Activated CD4-positive, alpha-beta T cell treated with anti-CD3 and anti-CD28 coated beads for 36 hours (primary cell): Measurements from ENCODE around the gene MTX1. TPM values are rescaled to one million over a fixed set of nuclear protein-coding genes. Genes with fewer than 3 reads are reported as not detected.
A peak's percentile ranks its signal among the peaks of the same experiment; 100 is the strongest.
"Not testable (repeated sequence)": the region's sequence is repeated elsewhere in the genome, so short reads cannot be mapped to it uniquely, and the experiment has no call there.

ENCODE experiments used
- ATAC-seq: fragments of 200-7000 bp; cut with Tn5 transposase; one replicate; pipeline ENCODE4 v1.10.0; 2021; ENCODE audit warnings: mild to moderate bottlenecking, moderate library complexity
- CTCF ChIA-PET: fragments of 350-600 bp; sonication (Branson Sonifier 250); formaldehyde crosslinking; loops from one replicate; lab custom pipeline; 2021; ENCODE audit warnings: antibody characterized with exemption; lab: Charles Lee
- POLR2A ChIA-PET: fragments of 350-600 bp; sonication (Branson Sonifier 250); formaldehyde crosslinking; loops from one replicate; lab custom pipeline; 2021; ENCODE audit warnings: antibody characterized with exemption, inconsistent platforms; lab: Charles Lee
- DNase-seq: peaks from one replicate; pipeline ENCODE4 v3.0.0-alpha.2; 2020
- H3K27ac Mint-ChIP-seq: one replicate; pipeline ENCODE4 v1.8.0; 2021; ENCODE audit warnings: mixed read lengths
- H3K27me3 Mint-ChIP-seq: one replicate; pipeline ENCODE4 v1.8.0; 2021; ENCODE audit warnings: mixed read lengths
- H3K36me3 Mint-ChIP-seq: one replicate; pipeline ENCODE4 v1.8.0; 2021; ENCODE audit warnings: low read depth, mixed read lengths
- H3K4me1 Mint-ChIP-seq: one replicate; pipeline ENCODE4 v1.8.0; 2021; ENCODE audit warnings: mixed read lengths
- H3K4me3 Mint-ChIP-seq: one replicate; pipeline ENCODE4 v1.8.0; 2021; ENCODE audit warnings: mild to moderate bottlenecking, moderate library complexity, mixed read lengths
- H3K9me3 Mint-ChIP-seq: one replicate; pipeline ENCODE4 v1.8.0; 2021; ENCODE audit warnings: low read depth, mixed read lengths
- intact Hi-C, 2 experiments: fragments of 100-400 bp; cut with DNase I in 1 of 2; cut with micrococcal nuclease in 1 of 2; formaldehyde crosslinking; loops; one replicate each; pipeline versions ENCODE4 v1.14.2 to v1.15.1; 2022 to 2024; cut with DNase I, micrococcal nuclease
- total RNA-seq, 2 experiments: library from RNA; stranded (reverse); gene quantifications; one replicate each; pipeline ENCODE4 v1.2.3, GENCODE V29; 2021

MTX1 gene
- total RNA-seq, 2 experiments from 2014 or later, result 52.8 to 52.9 TPM

DNA sequence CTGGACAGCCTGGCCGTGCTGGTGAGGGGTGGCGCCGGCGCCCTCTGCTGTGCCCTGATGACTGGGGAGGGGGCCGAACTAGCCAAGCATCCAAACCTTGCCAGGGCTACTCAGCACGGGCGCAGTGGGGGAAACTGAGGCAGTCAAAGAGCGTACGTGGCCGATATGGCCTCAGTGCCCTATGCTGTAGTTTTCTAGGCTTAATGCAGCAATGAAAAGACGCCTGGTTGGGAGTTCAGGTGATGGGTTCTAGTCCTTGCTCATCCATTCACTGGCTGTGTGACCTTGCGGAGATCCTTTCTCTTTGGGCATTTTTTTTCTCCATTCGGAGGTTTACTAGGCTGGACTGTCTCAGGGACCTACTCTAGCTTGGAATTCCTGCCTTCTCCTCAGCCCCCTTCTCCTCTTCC lies 822 bp downstream of the MTX1 start:
- no peaks in the 10 kb centered on the region for H3K9me3 Mint-ChIP-seq
- intact Hi-C loops, result loop anchor here (1.0 to 5.0 kb wide), 7 partner anchors 15 to 113 kb away; partner anchors contain the start of genes CLK2 (in 1 of the 2), FDPS (in 1 of the 2), KRTCAP2 (in 1 of the 2) and RUSC1 (in 1 of the 2)
- H3K27ac Mint-ChIP-seq, result peak overlapping the region; percentile 85
- H3K27me3 Mint-ChIP-seq, result no peaks in the 10 kb centered on the region
- H3K4me3 Mint-ChIP-seq, result peak overlapping the region; percentile 89
- ATAC-seq (no peak), DNase-seq (no peak)
- peaks cover 3% of the 10 kb centered on the region for H3K36me3 Mint-ChIP-seq
- H3K4me1 Mint-ChIP-seq, result peaks cover 29% of the 10 kb centered on the region
- CTCF ChIA-PET, result interaction anchor here (0.6 to 3.8 kb wide), 9 partner anchors 15 to 900 kb away, joined by 3 to 20 read pairs (median 3); no protein-coding TSS in a partner anchor
- POLR2A ChIA-PET, result interaction anchor here (1.1 to 1.4 kb wide), 4 partner anchors 15 to 36 kb away, joined by 3 to 5 read pairs (median 4); partner anchors contain the start of gene KRTCAP2

DNA sequence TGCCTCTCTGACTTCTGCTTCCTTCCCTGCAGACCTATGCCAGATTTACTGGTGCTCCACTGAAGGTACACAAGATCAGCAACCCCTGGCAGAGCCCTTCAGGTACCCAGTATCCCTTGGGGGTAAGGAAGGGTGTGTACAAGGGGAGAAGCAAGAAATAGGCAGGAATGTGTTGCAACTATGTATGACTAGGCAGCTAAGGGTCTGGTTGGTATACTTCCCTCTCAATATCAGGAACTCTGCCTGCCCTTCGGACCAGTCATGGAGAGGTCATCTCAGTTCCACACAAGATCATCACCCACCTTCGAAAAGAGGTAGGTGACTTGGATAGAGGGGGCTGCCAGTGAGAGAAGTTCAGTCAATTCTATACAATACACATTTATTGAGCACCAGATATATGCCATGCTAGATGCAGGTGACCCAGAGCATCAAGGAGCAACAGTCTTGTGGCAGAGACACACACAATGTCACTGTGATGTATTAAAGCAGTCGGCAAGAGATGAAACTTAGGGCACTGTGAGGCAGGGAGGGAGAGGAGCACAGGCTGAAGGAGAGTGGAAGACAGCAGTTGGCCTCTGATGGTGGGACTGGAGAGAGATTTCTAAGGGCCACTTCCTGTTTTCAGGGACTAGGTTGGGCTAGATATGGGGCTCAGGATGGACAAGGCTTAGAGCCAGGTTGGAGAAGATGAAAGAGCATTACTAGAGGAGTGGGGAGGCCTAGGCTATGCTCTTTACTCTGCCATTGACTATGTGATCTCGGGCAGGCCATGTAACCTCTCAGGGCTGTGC lies 2.0 kb downstream of the MTX1 start:
- H3K36me3 Mint-ChIP-seq, result peaks cover 8% of the 10 kb centered on the region
- H3K4me3 Mint-ChIP-seq, result peak overlapping the region; percentile 89
- peaks cover 34% of the 10 kb centered on the region for H3K4me1 Mint-ChIP-seq
- H3K27me3 Mint-ChIP-seq, result no peaks in the 10 kb centered on the region
- ATAC-seq, result no peak
- ChIA-PET CTCF (interaction anchor here (0.9 to 3.8 kb wide), 3 partner anchors 14 to 34 kb away, joined by 3 to 20 read pairs (median 10); no protein-coding TSS in a partner anchor), POLR2A (no interaction called here)
- peak overlapping the region; percentile 2 for H3K27ac Mint-ChIP-seq
- no peaks in the 10 kb centered on the region for H3K9me3 Mint-ChIP-seq
- no peak for DNase-seq
- intact Hi-C loops, result no loop called here

DNA sequence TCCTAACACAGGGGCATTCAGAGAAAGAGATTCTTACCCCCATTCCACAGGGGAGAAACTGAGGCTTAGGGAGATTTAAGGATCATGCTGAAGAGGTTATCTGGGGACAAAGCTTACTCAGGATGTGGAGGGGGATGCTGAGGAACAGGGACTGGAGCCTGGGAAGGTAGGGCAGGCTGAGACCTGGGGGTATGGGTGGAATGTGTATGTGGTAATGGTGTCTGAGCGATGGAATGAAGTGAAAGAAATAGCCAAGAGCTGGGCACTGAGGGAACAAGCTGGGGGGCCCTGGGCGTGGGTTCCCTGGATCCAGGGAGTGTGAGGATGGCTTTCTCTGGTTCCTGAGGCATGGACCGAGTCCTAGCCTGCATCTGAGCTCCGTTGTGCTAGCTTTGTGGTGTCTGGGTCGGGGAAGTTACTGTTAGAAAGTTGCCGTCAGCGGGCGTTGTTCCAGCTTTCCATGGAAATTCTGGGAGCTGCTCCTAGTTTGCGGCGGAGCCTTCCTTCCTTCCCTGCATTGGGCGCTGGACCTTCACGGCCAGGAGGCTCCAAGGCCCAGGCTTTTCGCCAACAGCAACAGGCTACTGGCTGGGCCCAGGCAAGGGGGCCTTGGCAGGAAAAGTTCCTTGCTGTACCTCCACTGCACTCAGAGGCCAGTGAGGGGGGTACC lies 3.0 kb downstream of the MTX1 start:
- H3K27me3 Mint-ChIP-seq, ATAC-seq, intact Hi-C loops, CTCF ChIA-PET, H3K4me3 Mint-ChIP-seq, POLR2A ChIA-PET, DNase-seq, H3K9me3 Mint-ChIP-seq, H3K27ac Mint-ChIP-seq: not testable (repeated sequence)
- peaks cover 34% of the 10 kb centered on the region for H3K4me1 Mint-ChIP-seq
- H3K36me3 Mint-ChIP-seq, result peaks cover 11% of the 10 kb centered on the region

DNA sequence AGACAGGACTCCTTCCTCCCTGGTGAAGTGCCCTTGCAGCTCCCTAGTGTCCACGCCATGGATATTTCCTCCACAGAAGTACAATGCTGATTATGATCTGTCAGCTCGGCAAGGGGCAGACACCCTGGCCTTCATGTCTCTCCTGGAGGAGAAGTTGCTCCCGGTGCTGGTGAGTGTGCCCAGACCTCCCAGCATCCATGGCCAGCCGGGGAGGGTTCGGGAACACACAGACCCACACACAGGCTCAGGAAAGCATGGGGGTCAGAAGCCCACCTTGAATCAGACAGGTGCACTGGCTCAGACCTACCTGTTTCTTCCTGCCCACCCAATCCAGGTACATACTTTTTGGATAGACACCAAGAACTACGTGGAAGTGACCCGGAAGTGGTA lies 3.6 kb downstream of the MTX1 start:
- ATAC-seq, H3K9me3 Mint-ChIP-seq, CTCF ChIA-PET, H3K27ac Mint-ChIP-seq, POLR2A ChIA-PET, H3K27me3 Mint-ChIP-seq, intact Hi-C loops, DNase-seq, H3K4me3 Mint-ChIP-seq: not testable (repeated sequence)
- H3K4me1 Mint-ChIP-seq, result peaks cover 30% of the 10 kb centered on the region
- peaks cover 11% of the 10 kb centered on the region for H3K36me3 Mint-ChIP-seq

DNA sequence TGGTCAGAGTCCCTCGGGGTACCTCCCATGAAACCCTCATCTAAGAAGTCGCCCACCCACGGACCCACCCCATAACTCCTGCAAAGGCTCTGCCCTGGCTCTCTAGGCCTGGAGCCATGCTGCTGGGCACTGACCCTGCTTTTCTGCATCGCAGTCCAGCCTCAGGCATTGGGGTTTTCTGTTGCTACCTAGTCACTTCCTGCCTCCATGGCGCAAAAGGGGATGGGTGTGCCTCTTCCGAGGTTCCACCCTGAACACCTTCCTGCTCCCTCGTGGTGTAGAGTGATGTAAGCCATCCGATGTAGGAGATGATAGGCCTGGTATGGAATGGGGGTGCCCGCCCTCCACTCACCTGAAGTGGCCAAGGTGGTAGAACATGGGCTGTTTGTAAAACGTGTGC lies 6.2 kb downstream of the MTX1 start:
- H3K4me3 Mint-ChIP-seq, H3K9me3 Mint-ChIP-seq, intact Hi-C loops, DNase-seq, POLR2A ChIA-PET, CTCF ChIA-PET, H3K27me3 Mint-ChIP-seq, H3K27ac Mint-ChIP-seq: not testable (repeated sequence)
- ATAC-seq, result peak; percentile 31
- H3K36me3 Mint-ChIP-seq, result peaks cover 11% of the 10 kb centered on the region
- peaks cover 24% of the 10 kb centered on the region for H3K4me1 Mint-ChIP-seq

DNA sequence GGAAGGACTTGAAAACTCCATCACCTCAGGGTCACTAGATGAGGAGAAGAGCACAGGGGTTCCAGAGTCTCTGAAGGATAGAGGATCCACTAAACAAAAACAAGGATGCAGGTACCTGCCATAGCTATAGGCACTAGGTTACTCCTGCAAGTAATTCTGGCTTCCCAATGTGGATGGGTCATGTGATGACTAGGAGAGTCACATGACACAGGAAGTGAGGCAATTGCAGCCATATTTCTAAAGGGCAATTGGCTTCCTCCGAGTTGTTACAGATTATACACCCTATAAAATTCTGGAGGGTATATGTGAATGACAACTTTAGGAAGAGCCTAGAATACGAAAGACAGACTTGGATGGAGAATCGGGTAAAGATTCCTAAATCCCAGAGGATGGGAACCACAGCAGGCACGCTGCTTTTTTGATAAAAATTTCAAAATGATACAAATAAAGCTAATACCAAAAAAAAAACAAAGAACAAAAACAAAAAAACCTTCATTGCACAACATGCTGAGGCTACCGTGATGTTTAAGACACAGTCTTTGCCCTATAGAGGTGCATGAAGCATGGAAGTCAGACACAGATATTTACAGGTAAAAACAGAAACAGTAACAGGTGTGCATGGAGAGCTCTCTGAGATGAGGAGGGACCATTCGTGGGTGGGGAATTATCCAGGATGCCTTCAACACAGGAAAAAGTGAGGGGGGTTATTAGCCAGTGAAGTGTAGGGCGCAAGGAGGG lies 10.5 kb downstream of the MTX1 start:
- Mint-ChIP-seq H3K4me3 (no peak overlapping the region), H3K4me1 (peaks cover 18% of the 10 kb centered on the region), H3K9me3 (no peaks in the 10 kb centered on the region), H3K36me3 (peaks cover 9% of the 10 kb centered on the region), H3K27ac (peak overlapping the region; percentile 14), H3K27me3 (no peaks in the 10 kb centered on the region)
- intact Hi-C loops, result loop anchor here in 1 of 2 experiments (1.0 kb wide), 1 partner anchor 22 kb away; a partner anchor contains a TSS
- DNase-seq, result peak; percentile 40
- ChIA-PET POLR2A (no interaction called here), CTCF (no interaction called here)
- ATAC-seq, result peak; percentile 52

DNA sequence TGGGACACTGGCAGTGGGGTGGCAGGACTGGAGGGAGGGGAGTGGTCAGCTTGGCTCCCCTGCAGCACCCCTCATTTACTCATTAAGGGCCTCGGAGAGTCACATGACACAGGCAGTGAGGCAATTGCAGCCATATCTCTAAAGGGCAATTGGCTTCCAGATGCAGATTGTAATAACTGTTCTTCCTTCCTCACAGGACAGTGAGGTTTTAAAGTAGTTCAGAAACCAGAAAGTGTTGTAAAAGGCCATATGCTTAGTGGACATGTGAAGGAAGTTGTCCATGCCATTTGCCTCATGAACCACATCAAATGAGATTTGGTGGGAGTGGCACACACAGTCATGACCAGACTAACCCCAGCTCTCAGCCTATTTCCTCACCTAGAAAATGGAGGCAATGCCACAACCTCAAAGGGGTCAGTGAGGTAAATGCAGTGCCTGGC lies 11.1 kb downstream of the MTX1 start:
- POLR2A ChIA-PET, result no interaction called here
- no peak overlapping the region for H3K27ac Mint-ChIP-seq

DNA sequence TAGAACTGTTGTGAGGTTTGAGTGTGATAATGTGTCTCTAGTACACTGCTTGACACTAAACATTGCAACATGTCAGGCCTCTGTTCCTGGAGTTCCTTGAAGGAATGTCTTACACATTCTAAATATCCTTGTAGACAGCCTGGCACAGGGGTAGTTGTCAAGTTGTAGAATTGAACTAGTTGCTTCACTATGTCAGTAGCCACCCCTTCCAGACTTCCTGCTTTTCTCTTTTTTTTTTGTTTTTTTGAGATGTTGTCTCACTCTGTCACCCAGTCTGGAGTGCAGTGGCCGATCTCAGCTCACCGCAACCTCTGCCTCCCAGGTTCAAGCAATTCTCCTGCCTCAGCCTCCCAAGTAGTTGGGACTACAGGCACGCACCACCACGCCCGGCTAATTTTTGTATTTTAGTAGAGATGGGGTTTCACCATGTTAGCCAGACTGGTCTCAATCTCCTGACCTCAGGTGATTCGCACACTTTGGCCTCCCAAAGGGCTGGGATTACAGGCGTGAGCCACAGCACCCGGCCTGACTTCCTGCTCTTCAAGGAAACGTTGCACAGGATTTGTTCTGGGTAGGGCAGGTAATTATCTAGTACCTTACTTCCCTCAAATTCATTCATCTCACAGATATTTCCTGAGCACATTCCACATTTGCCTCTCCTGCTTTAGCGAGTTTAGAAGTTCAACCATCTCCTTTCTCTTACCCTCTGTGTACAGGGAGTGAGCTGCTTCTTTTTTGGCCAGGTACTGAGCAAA lies 11.9 kb downstream of the MTX1 start:
- POLR2A ChIA-PET, ATAC-seq, H3K27me3 Mint-ChIP-seq, H3K36me3 Mint-ChIP-seq, DNase-seq, intact Hi-C loops, H3K4me3 Mint-ChIP-seq, H3K9me3 Mint-ChIP-seq, H3K27ac Mint-ChIP-seq: not testable (repeated sequence)
- peaks cover 16% of the 10 kb centered on the region for H3K4me1 Mint-ChIP-seq
- CTCF ChIA-PET, result interaction anchor here (1.0 to 1.1 kb wide), 2 partner anchors 27 to 30 kb away, joined by 3 to 5 read pairs; no protein-coding TSS in a partner anchor

More for the DNA sequence above, 11.1 kb downstream of the MTX1 start:
- DNase-seq (no peak), ATAC-seq (no peak)
- CTCF ChIA-PET, result interaction anchor here (1.0 kb wide), 1 partner anchor 31 kb away, joined by 3 read pairs; no protein-coding TSS in a partner anchor
- H3K4me3 Mint-ChIP-seq, result no peak overlapping the region
- intact Hi-C loops, result loop anchor here in 1 of 2 experiments (1.0 kb wide), 1 partner anchor 22 kb away; a partner anchor contains a TSS
- H3K27me3 Mint-ChIP-seq, result no peaks in the 10 kb centered on the region
- peaks cover 18% of the 10 kb centered on the region for H3K4me1 Mint-ChIP-seq
- peaks cover 12% of the 10 kb centered on the region for H3K36me3 Mint-ChIP-seq
- H3K9me3 Mint-ChIP-seq, result no peaks in the 10 kb centered on the region

DNA sequence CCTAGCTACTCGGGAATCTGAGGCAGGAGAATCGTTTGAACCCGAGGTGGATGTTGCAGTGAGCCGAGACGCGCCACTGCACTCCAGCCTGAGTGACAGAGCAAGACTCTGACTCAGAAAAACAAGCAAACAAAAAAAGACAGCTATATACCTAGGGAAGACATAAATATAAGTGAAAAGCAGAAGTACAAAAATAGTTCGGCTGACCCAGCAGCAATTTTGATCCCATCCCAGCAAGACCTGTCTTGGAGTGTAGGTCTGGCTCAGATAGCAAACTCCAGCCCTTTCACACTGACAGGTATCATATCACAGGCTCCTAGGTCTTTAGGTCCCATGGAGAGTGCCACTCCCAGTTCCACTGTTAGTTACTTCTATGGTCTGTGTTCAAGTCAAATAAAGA lies 14.6 kb downstream of the MTX1 start:
- ATAC-seq, result no peak
- ChIA-PET CTCF (interaction anchor here (1.0 to 3.7 kb wide), 3 partner anchors 15 to 161 kb away, joined by 3 to 20 read pairs (median 3); partner anchors contain the start of genes MTX1 and THBS3), POLR2A (no interaction called here)
- Mint-ChIP-seq H3K36me3 (peaks cover 8% of the 10 kb centered on the region), H3K4me3 (no peak overlapping the region), H3K27ac (no peak overlapping the region), H3K9me3 (no peaks in the 10 kb centered on the region), H3K27me3 (no peaks in the 10 kb centered on the region), H3K4me1 (peaks cover 33% of the 10 kb centered on the region)
- no peak for DNase-seq
- intact Hi-C loops, result no loop called here

DNA sequence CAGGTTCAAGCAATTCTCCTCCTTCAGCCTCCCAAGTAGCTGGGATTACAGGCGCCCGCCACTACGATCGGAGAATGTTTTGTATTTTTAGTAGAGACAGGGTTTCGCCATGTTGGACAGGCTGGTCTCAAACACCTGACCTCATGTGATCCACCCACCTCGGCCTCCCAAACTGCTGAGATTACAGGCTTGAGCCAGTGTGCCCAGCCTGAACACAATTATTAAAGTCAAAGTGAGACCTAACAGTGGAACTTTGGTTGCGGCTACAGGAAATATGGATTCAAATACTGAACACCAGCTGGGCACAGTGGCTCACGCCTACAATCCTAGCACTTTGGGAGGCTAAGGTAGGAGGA lies 16.9 kb downstream of the MTX1 start:
- ATAC-seq, DNase-seq, H3K36me3 Mint-ChIP-seq, H3K27me3 Mint-ChIP-seq, H3K9me3 Mint-ChIP-seq, POLR2A ChIA-PET, intact Hi-C loops: not testable (repeated sequence)
- Mint-ChIP-seq H3K4me1 (peaks cover 27% of the 10 kb centered on the region), H3K27ac (peak overlapping the region; percentile 97), H3K4me3 (peak overlapping the region; percentile 96)
- CTCF ChIA-PET, result interaction anchor here (0.6 to 3.7 kb wide), 5 partner anchors 17 to 739 kb away, joined by 3 to 20 read pairs (median 4); partner anchors contain the start of genes ENTREP3, MTX1 and THBS3
